Heart left ventricle (tissue), 16 donors: ENCODE results near the gene C1QL1. TPM values are rescaled to one million over a fixed set of nuclear protein-coding genes. Genes with fewer than 3 reads are reported as not detected.

Experiments used
- ATAC-seq, 4 donors: fragments of 200-7000 bp; cut with Tn5 transposase; one replicate each; pipeline ENCODE4 v1.9.1; 2020 to 2022; ENCODE audit warnings: moderate library complexity in 4 of 4, mild to moderate bottlenecking in 3 of 4, moderate number of reproducible peaks in 1 of 4
- DNase-seq, 5 donors: peaks; one replicate each; pipeline ENCODE4 v3.0.0-alpha.2; 2020
- H3K27ac ChIP-seq, 12 donors: fragments of 200-600 bp; sonication (generic) in 4 of 12; one replicate each; pipeline versions ENCODE4 v1.5.0 to v1.8.0; 2016 to 2022; ENCODE audit warnings: mild to moderate bottlenecking in 2 of 12
- H3K27me3 ChIP-seq, 9 donors: fragments of 200-600 bp; sonication (generic) in 2 of 9; one replicate each; pipeline versions ENCODE4 v1.5.1 to v1.8.0; 2016 to 2022; ENCODE audit warnings: mild to moderate bottlenecking in 3 of 9
- H3K36me3 ChIP-seq, 9 donors: fragments of 200-600 bp; sonication (generic) in 2 of 9; one replicate each; pipeline versions ENCODE4 v1.5.0 to v1.8.0; 2018 to 2022; ENCODE audit warnings: mild to moderate bottlenecking in 2 of 9
- H3K4me1 ChIP-seq, 12 donors: fragments of 200-600 bp; sonication (generic) in 4 of 12; one replicate each; pipeline versions ENCODE4 v1.5.0 to v1.8.0; 2016 to 2022; ENCODE audit warnings: mild to moderate bottlenecking in 3 of 12
- H3K4me3 ChIP-seq, 12 donors: fragments of 200-600 bp; sonication (generic) in 4 of 12; one replicate each; pipeline versions ENCODE4 v1.5.0 to v1.8.0; 2017 to 2022; ENCODE audit warnings: mild to moderate bottlenecking in 9 of 12, moderate library complexity in 4 of 12
- H3K9me3 ChIP-seq, 12 donors: fragments of 200-600 bp; sonication (generic) in 4 of 12; one replicate each; pipeline versions ENCODE4 v1.5.0 to v1.8.0; 2016 to 2022; ENCODE audit warnings: mild to moderate bottlenecking in 1 of 12
- POLR2A ChIP-seq, 2 donors: fragments of 450-650 bp; IDR thresholded peaks; one replicate each; pipeline ENCODE4 v1.6.1; 2017; ENCODE audit warnings: antibody characterized with exemption in 2 of 2, mild to moderate bottlenecking in 2 of 2, moderate library complexity in 2 of 2
- WGBS, 4 donors: extraction: QIAGEN DNeasy Blood & Tissue Kit in 2 of 4; methylation state at CpG; one replicate each; pipeline versions ENCODE4 v1.1.5 to v1.1.7; 2013 to 2018; 5-methylcytosine and 5-hydroxymethylcytosine counted together
- intact Hi-C, 10 donors: fragments of 100-400 bp; cut with DNase I; formaldehyde crosslinking; loops; one replicate each; pipeline versions ENCODE4 v1.11.1 to v1.14.2; 2022
- polyA plus RNA-seq, 2 donors: library from polyadenylated mRNA; stranded (reverse); fragments of 200-250 nt; gene quantifications; one replicate each; pipeline ENCODE4 v1.2.3, GENCODE V29; 2013
- total RNA-seq, 9 donors: library from RNA; depleted of rRNA in 2 of 9; stranded (reverse); fragments of >200 nt in 2 of 9; fragmentation: NEBNext Ultra II Directional in 3 of 9; extraction: Animal tissue kit (Norgen Biotek cat#: 25700) in 3 of 9; gene quantifications; one replicate each; pipeline versions ENCODE4 v1.1.0 to v1.2.4, GENCODE V29; 2016 to 2023
- TF ChIP-seq, protein P1 (sequence below), 12 donors: fragments of 200-600 bp; sonication (generic) in 4 of 12; IDR thresholded peaks; one replicate each; pipeline versions ENCODE4 v1.5.0 to v1.8.0; 2018 to 2022; ENCODE audit warnings: antibody characterized with exemption in 12 of 12, mild to moderate bottlenecking in 5 of 12
- donor health status: ischemic (EF 13 %, LVEDD 7.1; RV severe dilation, severe dysfunction).
- donor health status: healthy with polysubstance abuse.
- donor health status: DM: no; HTN: yes; CAD: no.
- donor health status: DM: no; HTN: no; CAD: no.
- donor health status: ischemic (EF 25% LVEDD 6.9; RV normal size, moderate dysfunction).
- donor health status: ischemic (EF 25% LVEDD 5.7; RV mildly dilated, moderate dysfunction).
- donor health status: healthy.
- donor health status: DM: yes; HTN: yes; CAD: no.
- donor health status: ischemic (EF 35%, LVEDD 5.7; RV mildly dilated, moderate dysfunction).
- donor health status: nonischemic (EF 11% LVEDD 7.7; RV severe dilation, severe dysfunction).
- donor health status: DM: yes; HTN: yes; CAD: no.
- donor health status: PGD.
- donor health status: ischemic (EF 29% LVEDD 5.4; RV normal size, mild dysfunction).
- donor health status: nonischemic (EF 23%, LVEDD 6.1; RV moderate dilation, normal function).

Gene C1QL1
- total and polyA plus RNA-seq, 11 donors = 0.66 to 5.8 (median 1.4) TPM

DNA sequence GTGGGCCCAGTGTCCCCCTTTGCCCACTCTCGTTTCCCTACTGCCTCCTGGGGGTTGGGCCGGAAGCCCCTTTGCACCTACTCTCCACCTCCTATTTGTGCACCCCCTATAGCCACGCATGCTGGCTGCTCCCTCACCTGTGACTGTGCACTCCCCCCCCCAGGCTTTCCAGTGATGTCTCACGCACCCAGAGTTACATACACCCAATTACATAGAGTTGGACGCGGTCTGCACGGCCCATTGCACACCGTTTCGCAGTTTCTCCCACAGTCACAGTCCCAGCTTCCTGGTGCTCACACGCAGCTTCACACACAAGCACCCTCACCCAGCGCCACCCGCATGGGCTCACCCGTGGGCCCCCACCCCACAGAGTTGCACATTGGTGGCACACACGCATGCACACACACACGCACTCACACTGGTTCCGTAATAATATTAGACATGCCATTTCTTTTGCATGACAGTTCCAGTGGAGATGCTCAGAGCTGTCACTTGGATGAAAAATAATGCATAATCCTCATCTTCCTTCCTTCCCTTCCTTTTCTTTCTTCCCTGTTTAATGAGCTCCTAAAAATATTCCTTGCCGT, 21.5 kb upstream of the C1QL1 start:
- TF ChIP-seq POLR2A (IDR thresholded peaks at IDR 0.05) = no peak
- TF ChIP-seq, protein P1, sequence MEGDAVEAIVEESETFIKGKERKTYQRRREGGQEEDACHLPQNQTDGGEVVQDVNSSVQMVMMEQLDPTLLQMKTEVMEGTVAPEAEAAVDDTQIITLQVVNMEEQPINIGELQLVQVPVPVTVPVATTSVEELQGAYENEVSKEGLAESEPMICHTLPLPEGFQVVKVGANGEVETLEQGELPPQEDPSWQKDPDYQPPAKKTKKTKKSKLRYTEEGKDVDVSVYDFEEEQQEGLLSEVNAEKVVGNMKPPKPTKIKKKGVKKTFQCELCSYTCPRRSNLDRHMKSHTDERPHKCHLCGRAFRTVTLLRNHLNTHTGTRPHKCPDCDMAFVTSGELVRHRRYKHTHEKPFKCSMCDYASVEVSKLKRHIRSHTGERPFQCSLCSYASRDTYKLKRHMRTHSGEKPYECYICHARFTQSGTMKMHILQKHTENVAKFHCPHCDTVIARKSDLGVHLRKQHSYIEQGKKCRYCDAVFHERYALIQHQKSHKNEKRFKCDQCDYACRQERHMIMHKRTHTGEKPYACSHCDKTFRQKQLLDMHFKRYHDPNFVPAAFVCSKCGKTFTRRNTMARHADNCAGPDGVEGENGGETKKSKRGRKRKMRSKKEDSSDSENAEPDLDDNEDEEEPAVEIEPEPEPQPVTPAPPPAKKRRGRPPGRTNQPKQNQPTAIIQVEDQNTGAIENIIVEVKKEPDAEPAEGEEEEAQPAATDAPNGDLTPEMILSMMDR (IDR thresholded peaks at IDR 0.05) = no peak
- DNase-seq (no peak), ATAC-seq (no peak)
- Histone ChIP-seq H3K4me3 (no peak overlapping the region), H3K27me3 (peaks cover 0 to 31% (median 0%) of the 10 kb centered on the region in 9 donors), H3K9me3 (no peaks in the 10 kb centered on the region), H3K36me3 (no peaks in the 10 kb centered on the region), H3K27ac (no peak overlapping the region), H3K4me1 (peaks cover 0 to 7% (median 0%) of the 10 kb centered on the region in 12 donors)
- intact Hi-C loops = no loop called here
- WGBS, 4 donors = 88 to 91% (median 89%) methylated on average over 17 of the region's 17 CpGs

DNA sequence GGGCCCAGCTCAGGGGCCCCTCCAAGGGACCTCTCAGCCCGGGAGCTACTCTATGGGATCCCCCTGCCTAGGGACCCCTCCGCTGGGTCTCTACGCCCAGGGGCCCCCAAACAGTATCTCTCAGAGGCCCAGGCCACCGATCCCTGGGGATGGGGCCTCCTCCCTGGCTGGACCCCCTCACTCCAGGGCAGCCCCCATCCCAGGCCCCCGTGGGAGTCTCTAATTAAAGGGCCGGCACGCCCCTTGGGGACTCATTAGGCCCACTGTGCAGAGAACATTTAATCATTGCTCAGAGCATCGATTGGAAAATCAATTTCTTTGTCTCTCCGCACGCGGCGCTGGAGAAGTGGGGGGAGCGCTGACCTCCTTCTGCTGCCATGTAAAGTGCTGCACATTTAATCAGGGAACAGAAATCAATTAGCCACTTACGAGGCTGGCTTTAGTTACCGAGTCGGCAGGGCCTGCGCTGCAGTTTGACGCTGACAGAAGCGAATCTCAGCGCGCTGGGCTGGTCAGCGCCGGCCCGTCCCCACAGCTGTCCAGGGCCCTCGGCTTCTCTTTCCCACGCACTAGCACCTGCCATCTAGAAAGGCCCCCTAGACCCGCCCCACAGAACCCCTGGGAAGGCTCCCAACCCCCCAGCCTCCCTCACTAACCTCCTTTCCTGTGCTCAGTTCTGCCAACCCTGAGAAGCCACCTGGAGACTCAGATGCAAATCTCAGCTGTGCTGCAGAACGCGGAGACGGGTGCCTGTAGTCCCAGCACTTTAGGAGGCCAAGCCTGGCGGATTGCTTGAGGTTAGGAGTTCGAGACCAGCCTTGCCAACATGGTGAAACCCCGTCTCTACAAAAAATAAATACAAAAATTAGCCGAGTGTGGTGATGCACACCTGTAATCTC, 20.2 kb upstream of the C1QL1 start:
- no peak overlapping the region for H3K27ac ChIP-seq
- TF ChIP-seq, protein P1 (IDR thresholded peaks at IDR 0.05) = no peak
- TF ChIP-seq POLR2A (IDR thresholded peaks at IDR 0.05) = no peak
- H3K27me3 ChIP-seq = peaks cover 0 to 31% (median 0%) of the 10 kb centered on the region in 9 donors
- peaks cover 0 to 9% (median under 1%) of the 10 kb centered on the region in 12 donors for H3K4me1 ChIP-seq
- ATAC-seq = no peak
- no peaks in the 10 kb centered on the region for H3K36me3 ChIP-seq
- DNase-seq = no peak
- no peak overlapping the region for H3K4me3 ChIP-seq
- intact Hi-C loops = no loop called here
- 63 to 71% (median 68%) methylated on average over 22 to 34 of the region's 34 CpGs for WGBS, 4 donors
- no peaks in the 10 kb centered on the region for H3K9me3 ChIP-seq

DNA sequence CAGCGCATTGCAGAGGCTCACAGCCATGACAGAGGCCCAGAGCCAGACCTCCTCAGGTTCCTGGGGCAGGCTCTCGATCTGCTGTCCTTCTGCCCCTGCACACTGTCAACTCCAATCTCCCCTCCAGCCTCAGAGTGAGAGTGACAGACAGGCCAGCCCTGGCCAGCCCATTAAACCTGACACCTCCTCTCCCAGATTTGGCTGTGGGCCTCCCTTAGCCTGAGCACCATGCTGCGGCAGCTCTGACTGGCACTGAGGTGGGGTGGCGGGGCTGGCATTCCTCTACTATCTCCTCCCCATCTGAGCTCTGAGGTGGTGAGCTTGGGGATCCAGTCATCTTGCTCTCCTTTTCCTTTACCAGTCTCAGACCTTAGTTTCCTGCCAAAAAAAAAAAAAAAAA, 15.5 kb upstream of the C1QL1 start:
- intact Hi-C loops = loop anchor here in 4 of 10 donors (2.0 to 5.0 kb wide), 3 partner anchors 34 to 61 kb away; no protein-coding TSS in a partner anchor
- 38 to 51% (median 49%) methylated on average over 4 of the region's 4 CpGs for WGBS, 4 donors
- Histone ChIP-seq H3K4me1 (peaks cover 0 to 40% (median 13%) of the 10 kb centered on the region in 12 donors), H3K4me3 (no peak overlapping the region), H3K27me3 (peaks cover 0 to 33% (median 0%) of the 10 kb centered on the region in 9 donors), H3K27ac (peak overlapping the region in 8 of 12 donors; percentile 4 to 70 (median 43)), H3K9me3 (no peaks in the 10 kb centered on the region), H3K36me3 (no peaks in the 10 kb centered on the region)
- no peak for TF ChIP-seq POLR2A (IDR thresholded peaks at IDR 0.05)
- TF ChIP-seq, protein P1 (IDR thresholded peaks at IDR 0.05) = no peak
- peak; percentile 70 to 82 (median 72) for DNase-seq
- peak; percentile 65 to 85 (median 84) for ATAC-seq
